Activated T-helper 1 cell treated with anti-CD3 and anti-CD28 coated beads, Interleukin-12 subunit alpha, Interleukin-12 subunit beta, Interleukin-2, Interleukin-4 antibody, amounts not matched to agents 30 ng/mL and 10 ng/mL and 1 ng/mL, durations not matched to agents 14 hours and 24 hours and 36 hours (primary cell): ENCODE data around the gene ITIH1. TPM values are rescaled to one million over a fixed set of nuclear protein-coding genes. Genes with fewer than 3 reads are reported as not detected.

Source experiments
- DNase-seq: peaks from one replicate; pipeline ENCODE4 v3.0.0; 2021; ENCODE audit warnings: low spot score
- H3K27ac Mint-ChIP-seq: one replicate; pipeline ENCODE4 v1.8.0; 2021; ENCODE audit warnings: mild to moderate bottlenecking, mixed read lengths
- H3K27me3 Mint-ChIP-seq: one replicate; pipeline ENCODE4 v1.8.0; 2022; ENCODE audit warnings: mild to moderate bottlenecking, moderate library complexity, mixed read lengths; ENCODE audit not compliant: insufficient read depth
- H3K36me3 Mint-ChIP-seq: one replicate; pipeline ENCODE4 v1.8.0; 2021; ENCODE audit warnings: low read depth, mixed read lengths
- H3K4me1 Mint-ChIP-seq: one replicate; pipeline ENCODE4 v1.8.0; 2021; ENCODE audit warnings: low read depth, mixed read lengths
- H3K4me3 Mint-ChIP-seq: one replicate; pipeline ENCODE4 v1.8.0; 2021; ENCODE audit warnings: mild to moderate bottlenecking, moderate library complexity, mixed read lengths
- H3K9me3 Mint-ChIP-seq: one replicate; pipeline ENCODE4 v1.8.0; 2021; ENCODE audit warnings: mixed read lengths
- intact Hi-C: fragments of 100-400 bp; cut with micrococcal nuclease; formaldehyde crosslinking; loops from one replicate; pipeline ENCODE4 v1.15.1; 2024
- total RNA-seq: library from RNA; stranded (reverse); gene quantifications from 2 replicates; pipeline ENCODE4 v1.2.3, GENCODE V29; 2022

ITIH1 gene
- total RNA-seq, 1 donor from 2014 or later, result not detected

DNA sequence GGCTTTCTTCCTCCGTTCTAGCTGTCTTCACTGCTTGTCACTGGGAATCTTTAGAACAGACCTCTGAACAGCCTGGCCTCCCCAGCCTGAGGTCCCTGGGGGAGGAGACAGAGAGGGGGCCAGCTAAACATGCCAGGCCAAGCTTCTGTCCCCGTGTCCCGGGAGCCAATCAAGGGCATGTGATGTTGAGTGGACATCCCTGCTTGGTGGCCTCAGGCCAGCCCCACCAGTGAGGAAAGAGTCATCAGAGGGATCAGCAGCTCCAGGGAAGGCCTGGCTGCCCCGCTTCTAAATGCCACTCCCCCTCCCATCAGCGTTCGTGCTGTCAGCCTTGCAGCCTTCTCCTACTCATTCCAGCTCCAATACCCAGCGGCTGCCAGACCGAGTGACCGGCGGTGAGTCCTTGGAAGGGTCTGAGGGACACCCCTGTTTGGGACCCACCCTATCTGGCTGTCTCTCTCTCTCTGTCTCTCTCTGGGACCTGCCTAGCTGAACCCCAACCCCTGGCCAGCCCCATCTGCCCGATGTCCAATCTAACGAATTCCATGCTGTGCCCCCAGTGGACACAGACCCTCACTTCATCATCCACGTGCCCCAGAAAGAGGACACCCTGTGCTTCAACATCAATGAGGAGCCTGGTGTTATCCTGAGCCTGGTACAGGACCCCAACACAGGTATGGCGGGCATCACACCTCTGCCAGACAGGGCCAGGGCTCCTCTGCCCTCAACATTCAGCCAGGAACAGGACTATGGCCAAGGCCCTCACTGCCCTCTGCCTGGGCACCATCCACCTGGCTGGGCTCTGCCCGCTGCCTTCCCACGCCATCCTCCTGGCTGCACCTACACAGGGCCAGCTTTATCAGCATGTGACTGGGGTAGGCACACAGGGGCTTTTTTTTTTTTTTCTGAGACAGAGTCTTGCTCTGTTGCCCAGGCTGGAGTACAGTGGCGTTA lies 10.6 kb downstream of the ITIH1 start:
- Mint-ChIP-seq H3K27ac (no peak overlapping the region), H3K36me3 (no peaks in the 10 kb centered on the region), H3K27me3 (peaks cover 7% of the 10 kb centered on the region), H3K4me1 (no peaks in the 10 kb centered on the region), H3K4me3 (no peak overlapping the region), H3K9me3 (no peaks in the 10 kb centered on the region)
- no peak for DNase-seq
- intact Hi-C loops, result no loop called here

DNA sequence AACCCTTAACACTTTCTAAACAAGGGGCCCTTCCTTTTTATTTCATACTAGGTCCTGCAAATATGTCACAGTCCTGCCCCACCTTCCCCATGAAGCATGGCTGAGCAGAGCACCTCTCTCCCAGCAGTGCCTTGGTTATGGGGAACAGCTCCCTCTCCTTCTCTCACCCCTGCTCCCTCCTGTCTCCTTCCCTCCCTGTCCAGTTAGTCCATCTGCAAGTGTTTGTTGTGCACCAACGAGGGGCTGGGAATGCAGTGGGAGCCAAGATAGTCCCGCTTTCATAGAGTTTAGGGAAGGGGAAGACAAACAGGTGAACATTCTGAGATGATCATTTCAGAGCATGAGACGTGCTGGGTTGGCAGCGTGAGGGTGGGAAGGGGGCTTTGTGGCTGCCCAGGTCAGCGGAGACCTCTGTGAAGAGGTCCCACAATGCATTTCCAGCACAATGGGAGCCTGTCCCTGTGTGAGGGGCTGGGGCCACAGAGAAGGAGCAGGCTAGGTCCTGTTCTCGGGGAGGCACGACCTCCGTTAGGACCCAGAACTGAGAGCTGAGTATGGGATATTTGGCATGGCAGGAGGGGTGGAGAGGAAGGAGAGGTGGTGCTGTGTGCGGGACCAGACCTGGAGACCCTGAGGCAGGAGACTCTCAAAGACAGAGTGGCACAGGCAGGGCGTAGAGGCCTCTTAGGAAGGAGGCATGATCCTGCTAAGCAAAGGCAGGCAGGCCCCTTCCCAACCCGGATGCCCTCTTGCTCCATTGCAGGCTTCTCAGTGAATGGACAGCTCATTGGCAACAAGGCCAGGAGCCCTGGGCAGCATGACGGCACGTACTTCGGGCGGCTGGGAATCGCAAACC lies 11.7 kb downstream of the ITIH1 start:
- Mint-ChIP-seq H3K4me3 (no peak overlapping the region), H3K4me1 (no peaks in the 10 kb centered on the region), H3K27ac (no peak overlapping the region), H3K36me3 (no peaks in the 10 kb centered on the region), H3K27me3 (peaks cover 5% of the 10 kb centered on the region), H3K9me3 (no peaks in the 10 kb centered on the region)
- DNase-seq, result no peak
- intact Hi-C loops, result no loop called here

DNA sequence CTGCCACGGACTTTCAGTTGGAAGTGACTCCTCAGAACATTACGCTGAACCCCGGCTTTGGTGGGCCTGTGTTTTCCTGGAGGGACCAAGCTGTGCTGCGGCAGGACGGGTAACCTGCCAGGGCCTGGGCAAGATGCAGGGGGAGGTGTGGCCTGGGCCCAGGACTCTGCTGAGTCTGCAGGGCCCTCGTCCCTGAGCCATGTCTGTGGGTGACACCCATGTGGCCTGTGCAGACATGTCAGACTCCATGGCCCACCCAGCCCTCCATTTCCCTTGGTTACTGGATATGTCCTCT lies 12.3 kb downstream of the ITIH1 start:
- no peaks in the 10 kb centered on the region for H3K9me3 Mint-ChIP-seq

GRCh38 chr3:52790337-52790736 lies 12.9 kb downstream of the ITIH1 start:
- intact Hi-C loops, result no loop called here
- no peak overlapping the region for H3K27ac Mint-ChIP-seq
- no peak overlapping the region for H3K4me3 Mint-ChIP-seq
- peaks cover 2% of the 10 kb centered on the region for H3K27me3 Mint-ChIP-seq
- DNase-seq, result no peak
- no peaks in the 10 kb centered on the region for H3K9me3 Mint-ChIP-seq
- no peaks in the 10 kb centered on the region for H3K36me3 Mint-ChIP-seq
- no peaks in the 10 kb centered on the region for H3K4me1 Mint-ChIP-seq

More for the DNA sequence above, 12.3 kb downstream of the ITIH1 start:
- no peak overlapping the region for H3K27ac Mint-ChIP-seq
- DNase-seq, result no peak
- H3K27me3 Mint-ChIP-seq, result peaks cover 5% of the 10 kb centered on the region
- intact Hi-C loops, result no loop called here
- H3K4me3 Mint-ChIP-seq, result no peak overlapping the region
- no peaks in the 10 kb centered on the region for H3K36me3 Mint-ChIP-seq
- H3K4me1 Mint-ChIP-seq, result no peaks in the 10 kb centered on the region

GRCh38 chr3:52790741-52791140 lies 13.3 kb downstream of the ITIH1 start:
- no peaks in the 10 kb centered on the region for H3K9me3 Mint-ChIP-seq
- peaks cover 2% of the 10 kb centered on the region for H3K27me3 Mint-ChIP-seq
- intact Hi-C loops, result no loop called here
- H3K4me1 Mint-ChIP-seq, result no peaks in the 10 kb centered on the region
- no peak overlapping the region for H3K4me3 Mint-ChIP-seq
- DNase-seq, result no peak
- H3K36me3 Mint-ChIP-seq, result no peaks in the 10 kb centered on the region
- H3K27ac Mint-ChIP-seq, result no peak overlapping the region

DNA sequence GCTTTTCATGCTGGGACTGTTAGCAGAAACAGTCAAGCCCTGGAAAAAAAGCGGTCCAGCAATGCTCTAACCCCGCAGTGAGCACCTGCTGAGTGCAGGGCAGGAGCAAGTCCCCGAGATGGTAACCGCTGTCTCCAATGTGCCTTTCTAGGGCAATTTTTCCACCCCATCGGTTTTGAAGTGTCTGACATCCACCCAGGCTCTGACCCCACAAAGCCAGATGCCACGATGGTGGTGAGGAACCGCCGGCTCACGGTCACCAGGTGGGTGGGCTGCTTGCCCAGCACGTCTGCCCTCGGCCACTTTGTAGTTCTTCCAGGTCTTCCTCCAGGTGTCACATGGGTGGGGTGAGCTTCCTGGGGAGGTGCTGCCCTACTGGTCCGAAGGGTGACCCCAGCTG lies 14.0 kb downstream of the ITIH1 start:
- intact Hi-C loops, result no loop called here
- H3K27me3 Mint-ChIP-seq, result peaks cover 2% of the 10 kb centered on the region
- H3K4me1 Mint-ChIP-seq, result no peaks in the 10 kb centered on the region
- H3K36me3 Mint-ChIP-seq, result no peaks in the 10 kb centered on the region
- no peak for DNase-seq
- H3K27ac Mint-ChIP-seq, result no peak overlapping the region
- H3K4me3 Mint-ChIP-seq, result no peak overlapping the region
- no peaks in the 10 kb centered on the region for H3K9me3 Mint-ChIP-seq

GRCh38 chr3:52791928-52792327 lies 14.5 kb downstream of the ITIH1 start:
- peaks cover 2% of the 10 kb centered on the region for H3K27me3 Mint-ChIP-seq
- H3K36me3 Mint-ChIP-seq, result no peaks in the 10 kb centered on the region
- no peak for DNase-seq
- no peak overlapping the region for H3K27ac Mint-ChIP-seq
- intact Hi-C loops, result no loop called here
- H3K9me3 Mint-ChIP-seq, result no peaks in the 10 kb centered on the region
- H3K4me1 Mint-ChIP-seq, result no peaks in the 10 kb centered on the region
- H3K4me3 Mint-ChIP-seq, result no peak overlapping the region

DNA sequence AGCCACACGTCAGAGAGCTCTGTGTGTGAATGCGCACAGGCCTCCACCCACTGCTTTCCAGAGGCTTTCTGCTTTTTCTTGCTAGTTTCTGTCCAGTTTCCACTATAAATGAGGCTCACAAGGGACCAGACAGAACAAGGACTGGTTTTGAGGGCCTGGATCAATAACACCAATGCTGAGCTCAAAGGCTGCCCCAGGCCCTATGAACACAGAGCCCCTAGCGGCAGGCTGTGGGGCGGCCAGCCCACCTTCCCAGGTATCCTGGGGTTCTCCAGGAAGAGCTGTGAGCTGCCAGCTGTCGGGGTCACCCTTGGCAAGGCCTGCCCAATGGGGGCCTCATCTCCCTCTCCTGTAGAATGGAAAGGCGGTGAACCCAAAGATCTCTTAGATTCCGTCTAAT lies 15.0 kb downstream of the ITIH1 start:
- intact Hi-C loops, result no loop called here
- H3K9me3 Mint-ChIP-seq, result no peaks in the 10 kb centered on the region

DNA sequence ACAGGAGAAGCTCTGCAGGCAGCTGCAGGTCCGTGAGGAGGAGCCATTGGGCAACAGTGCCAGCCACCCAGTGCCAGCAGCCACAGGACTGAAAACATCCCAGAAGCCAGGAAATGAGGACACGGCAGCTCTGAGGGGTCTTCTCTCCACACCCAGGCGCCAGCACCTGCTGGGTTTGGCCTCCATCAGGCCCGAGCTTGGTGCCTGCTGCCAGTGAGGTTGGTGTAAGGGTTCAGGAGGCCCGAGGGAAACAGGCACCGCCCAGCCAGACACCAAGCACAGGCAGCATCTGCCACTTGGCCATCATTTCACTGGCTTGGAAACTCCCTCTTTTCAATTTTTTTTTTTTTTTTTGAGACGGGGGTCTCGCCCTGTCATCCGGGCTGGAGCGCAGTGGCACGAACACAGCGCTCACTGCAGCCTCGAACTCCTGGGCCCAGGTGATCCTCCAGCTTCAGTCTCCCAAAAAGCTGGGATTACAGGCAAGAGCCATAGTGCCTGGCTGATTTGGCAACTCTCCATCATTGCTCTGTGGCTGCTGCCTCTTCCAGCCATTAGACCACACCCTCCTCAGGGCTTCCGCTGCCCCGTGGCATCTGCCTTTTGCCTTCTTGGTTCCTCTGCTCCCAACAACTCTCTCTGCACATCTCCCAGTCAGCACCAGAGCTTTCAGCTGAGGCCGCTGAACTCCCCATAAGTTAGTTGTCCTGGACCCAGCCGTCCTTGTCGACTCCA lies 15.7 kb downstream of the ITIH1 start:
- Mint-ChIP-seq H3K27me3 (peaks cover 2% of the 10 kb centered on the region), H3K9me3 (no peaks in the 10 kb centered on the region), H3K36me3 (no peaks in the 10 kb centered on the region), H3K27ac (no peak overlapping the region), H3K4me1 (no peaks in the 10 kb centered on the region), H3K4me3 (no peak overlapping the region)
- intact Hi-C loops, result no loop called here
- DNase-seq, result no peak

More for the DNA sequence above, 15.0 kb downstream of the ITIH1 start:
- no peak overlapping the region for H3K4me3 Mint-ChIP-seq
- H3K27me3 Mint-ChIP-seq, result peaks cover 2% of the 10 kb centered on the region
- no peak for DNase-seq
- H3K36me3 Mint-ChIP-seq, result no peaks in the 10 kb centered on the region
- H3K4me1 Mint-ChIP-seq, result no peaks in the 10 kb centered on the region
- no peak overlapping the region for H3K27ac Mint-ChIP-seq

DNA sequence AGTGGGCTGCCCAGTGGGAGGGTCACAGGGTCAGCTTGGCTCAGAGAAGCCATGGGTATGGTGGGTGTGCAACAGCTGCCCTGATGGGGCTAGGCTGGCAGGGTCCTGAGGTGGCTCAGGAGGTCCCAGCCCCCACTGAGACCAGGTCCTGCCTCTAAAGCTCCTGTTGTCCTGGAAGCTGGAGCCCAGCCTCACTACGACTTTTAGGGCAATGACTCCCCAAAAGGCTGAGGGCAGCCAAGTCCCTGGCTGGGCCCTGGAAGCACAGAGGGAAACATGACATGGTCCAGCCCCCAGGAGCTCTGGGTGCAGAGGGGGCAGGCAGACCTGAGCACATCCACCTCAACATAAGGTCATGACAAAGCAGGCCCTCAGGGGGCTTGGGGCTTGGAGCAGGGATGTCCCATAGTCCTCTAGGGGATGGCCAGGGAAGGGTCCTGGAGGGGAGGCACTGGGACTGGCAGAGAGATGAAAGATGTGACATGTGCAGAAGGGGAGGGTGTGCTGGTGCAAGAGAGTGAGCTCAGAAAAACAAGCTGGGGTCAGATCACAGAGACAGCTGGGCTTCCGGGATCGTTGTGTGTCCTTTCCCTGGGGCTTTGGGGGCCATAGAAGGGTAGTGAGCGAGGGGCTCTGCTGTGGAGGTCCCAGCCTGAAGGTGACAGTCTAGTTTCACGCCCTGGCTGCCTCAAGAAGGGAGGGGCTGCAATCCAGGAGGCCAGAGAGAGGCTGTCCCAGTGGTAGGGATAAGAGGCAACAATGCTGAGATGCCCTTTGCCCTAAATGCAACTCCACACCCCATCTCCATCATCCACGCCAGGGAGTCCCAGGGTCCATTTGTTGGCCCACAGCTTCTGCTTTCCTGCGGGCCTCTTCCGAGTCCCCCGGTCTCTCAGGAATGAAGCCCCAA lies 16.6 kb downstream of the ITIH1 start:
- Mint-ChIP-seq H3K9me3 (no peaks in the 10 kb centered on the region), H3K36me3 (no peaks in the 10 kb centered on the region), H3K4me3 (no peak overlapping the region), H3K4me1 (no peaks in the 10 kb centered on the region), H3K27ac (no peak overlapping the region), H3K27me3 (peaks cover 2% of the 10 kb centered on the region)
- no peak for DNase-seq
- intact Hi-C loops, result no loop called here

DNA sequence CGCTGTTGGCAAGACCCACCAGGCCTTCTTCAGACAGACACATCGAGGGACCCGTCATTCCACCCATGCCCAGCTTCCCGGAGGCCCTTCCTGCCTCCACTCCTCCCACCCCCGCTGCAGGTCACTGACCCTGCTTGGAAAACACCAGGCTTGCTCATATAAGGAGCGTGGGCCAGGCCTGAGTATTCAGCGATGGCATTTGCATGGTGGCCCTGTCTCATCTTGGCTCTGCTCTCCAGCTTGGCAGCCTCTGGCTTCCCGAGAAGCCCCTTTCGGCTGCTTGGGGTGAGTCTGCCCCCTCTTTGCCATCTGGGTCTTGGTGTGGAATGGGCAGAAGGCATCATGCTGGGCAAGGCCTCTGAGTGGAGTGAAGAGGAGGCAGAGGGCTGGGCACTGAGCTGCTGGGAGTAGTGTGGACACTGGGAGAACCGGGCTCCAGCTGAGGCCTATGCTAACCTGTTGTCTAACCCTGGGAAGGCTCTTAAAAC lies 17.3 kb downstream of the ITIH1 start, which contains the start of gene ITIH3:
Gene ITIH3 (plus strand): TSS at position 185 of the 488 bp plus-strand sequence. CDS start 8 bp downstream, at position 193.
- DNase-seq, result no peak
- H3K4me1 Mint-ChIP-seq, result no peaks in the 10 kb centered on the region
- H3K9me3 Mint-ChIP-seq, result no peaks in the 10 kb centered on the region
- no peak within 1 kb of the TSS for H3K27ac Mint-ChIP-seq
- intact Hi-C loops, result no loop called here
- H3K4me3 Mint-ChIP-seq, result no peak within 1 kb of the TSS
- H3K27me3 Mint-ChIP-seq, result peaks cover 2% of the 10 kb centered on the region
- no peaks in the 10 kb centered on the region for H3K36me3 Mint-ChIP-seq
